HCT116 (cell line): ENCODE measurements around the gene FNDC3A. TPM values are rescaled to one million over a fixed set of nuclear protein-coding genes. Genes with fewer than 3 reads are reported as not detected.
"Not testable (repeated sequence)": the region's sequence is repeated elsewhere in the genome, so short reads cannot be mapped to it uniquely, and the experiment has no call there.

Source experiments
- ATAC-seq: fragments of 200-7000 bp; cut with Tn5 transposase; 2 replicates; pipeline ENCODE4 v1.9.1; 2020; ENCODE audit warnings: mild to moderate bottlenecking, moderate library complexity
- BruUV-seq: library from RNA; stranded (reverse); fragments of 400-500 nt; replicated peaks from 2 replicates; lab custom pipeline; 2021; lab: Mats Ljungman, UMichigan
- CTCF ChIA-PET: fragments of 300-600 bp; sonication (Branson Sonifier 250); formaldehyde crosslinking; loops from one replicate; lab custom pipeline; 2021; ENCODE audit warnings: antibody characterized with exemption; lab: Charles Lee
- POLR2A ChIA-PET: fragments of 300-600, 350-600 bp; sonication (Branson Sonifier 250); formaldehyde crosslinking; loops from one replicate; lab custom pipeline; 2021; ENCODE audit warnings: antibody characterized with exemption; lab: Charles Lee
- RAD21 ChIA-PET, 2 experiments: fragments of 300-600 bp; sonication (Branson Sonifier 250); formaldehyde crosslinking; loops; one replicate each; lab custom pipeline; 2023; ENCODE audit warnings: low total read pairs in 2 of 2; ENCODE audit not compliant: uncharacterized antibody in 2 of 2, unreplicated experiment in 2 of 2, low non-redundant PET in 1 of 2; lab: Charles Lee
- DNase-seq: peaks from one replicate; pipeline ENCODE4 v3.0.0-alpha.2; 2010; ENCODE audit warnings: low read depth, low spot score
- H2AFZ ChIP-seq: fragments of 200-600 bp; shearing (Covaris generic), sonication (generic); 2 replicates; pipeline ENCODE4 v1.6.1; 2017; ENCODE audit warnings: low read depth, mixed run types, mixed read lengths, antibody characterized with exemption, low read length; ENCODE audit not compliant: poor library complexity, severe bottlenecking
- H3K27ac ChIP-seq: 2 replicates; pipeline ENCODE4 v1.5.1; 2012; ENCODE audit warnings: low read depth, low read length
- H3K27me3 ChIP-seq: fragments of 200-600 bp; sonication (generic); 2 replicates; pipeline ENCODE4 v1.6.1; 2016; ENCODE audit warnings: mixed run types, low read length, mixed read lengths; ENCODE audit not compliant: insufficient read depth
- H3K36me3 ChIP-seq, 2 experiments: fragments of 200-500 bp in 1 of 2; fragments of 200-600 bp in 1 of 2; sonication (Bioruptor generic) in 1 of 2; sonication (generic) in 1 of 2; 2 replicates each; pipeline versions ENCODE4 v1.5.1 to v1.6.1; 2014 to 2016; ENCODE audit warnings: low read length in 2 of 2, inconsistent platforms in 1 of 2, mixed read lengths in 1 of 2, mixed run types in 1 of 2; ENCODE audit not compliant: insufficient read depth in 2 of 2, control insufficient read depth in 1 of 2
- H3K4me1 ChIP-seq, 2 experiments: fragments of 200-600 bp in 1 of 2; sonication (generic) in 1 of 2; 2 replicates each; pipeline versions ENCODE4 v1.5.1 to v1.6.1; 2012 to 2017; ENCODE audit warnings: low read length in 2 of 2, inconsistent platforms in 1 of 2, mild to moderate bottlenecking in 1 of 2, mixed read lengths in 1 of 2, mixed run types in 1 of 2, moderate library complexity in 1 of 2; ENCODE audit not compliant: insufficient read depth in 2 of 2, control insufficient read depth in 1 of 2
- H3K4me2 ChIP-seq: fragments of 200-600 bp; sonication (generic); 2 replicates; pipeline ENCODE4 v1.6.1; 2017; ENCODE audit warnings: mixed run types, low read length, mixed read lengths
- H3K4me3 ChIP-seq, 2 experiments: fragments of 200-600 bp in 1 of 2; sonication (generic) in 1 of 2; replicated peaks in 1 of 2; 2 replicates each; pipeline ENCODE4 v1.5.1; 2011 to 2016; ENCODE audit warnings: low read length in 2 of 2, control low read depth in 1 of 2, low read depth in 1 of 2, mild to moderate bottlenecking in 1 of 2, mixed read lengths in 1 of 2, mixed run types in 1 of 2
- H3K79me2 ChIP-seq: fragments of 200-600 bp; sonication (generic); 2 replicates; pipeline ENCODE4 v1.6.1; 2017; ENCODE audit warnings: mild to moderate bottlenecking, mixed run types, low read length, moderate library complexity, mixed read lengths; ENCODE audit not compliant: insufficient read depth
- H3K9ac ChIP-seq: fragments of 200-600 bp; sonication (generic); 2 replicates; pipeline ENCODE4 v1.6.1; 2016; ENCODE audit warnings: low read length, mixed read lengths
- H3K9me2 ChIP-seq: fragments of 200-600 bp; sonication (generic), shearing (Covaris generic); 2 replicates; pipeline ENCODE4 v1.6.1; 2017; ENCODE audit warnings: mixed run types, mild to moderate bottlenecking, moderate library complexity; ENCODE audit not compliant: insufficient read depth
- H3K9me3 ChIP-seq, 2 experiments: fragments of 200-500 bp in 1 of 2; fragments of 200-600 bp in 1 of 2; sonication (Bioruptor generic) in 1 of 2; sonication (generic) in 1 of 2; 2 replicates each; pipeline ENCODE4 v1.6.1; 2014 to 2017; ENCODE audit warnings: low read length in 2 of 2, mixed read lengths in 2 of 2, inconsistent platforms in 1 of 2, low read depth in 1 of 2, mild to moderate bottlenecking in 1 of 2, mixed run types in 1 of 2, moderate library complexity in 1 of 2; ENCODE audit not compliant: control insufficient read depth in 1 of 2, insufficient read depth in 1 of 2
- H4K20me1 ChIP-seq: fragments of 200-600 bp; sonication (generic), shearing (Covaris generic); 2 replicates; pipeline ENCODE4 v1.6.1; 2017; ENCODE audit warnings: mixed run types, mild to moderate bottlenecking, moderate library complexity; ENCODE audit not compliant: insufficient read depth
- CBX3 ChIP-seq: IDR thresholded peaks from 2 replicates; pipeline ENCODE4 v1.6.1; 2012; ENCODE audit warnings: low read depth
- YY1 ChIP-seq: IDR thresholded peaks from 2 replicates; pipeline ENCODE4 v1.6.1; 2011; ENCODE audit warnings: low read length, low read depth, moderate library complexity, mild to moderate bottlenecking; ENCODE audit not compliant: insufficient replicate concordance; ENCODE audit errors: extremely low read depth
- intact Hi-C: fragments of 100-400 bp; cut with micrococcal nuclease; formaldehyde crosslinking; loops from 2 replicates; pipeline ENCODE4 v1.10.0; 2022
- total RNA-seq: library from RNA; stranded (reverse); gene quantifications from one replicate; pipeline ENCODE4 v1.2.1, GENCODE V29; 2021; ENCODE audit not compliant: unreplicated experiment

Gene FNDC3A
- total RNA-seq, 1 experiment from 2014 or later, result 30.5 TPM

DNA sequence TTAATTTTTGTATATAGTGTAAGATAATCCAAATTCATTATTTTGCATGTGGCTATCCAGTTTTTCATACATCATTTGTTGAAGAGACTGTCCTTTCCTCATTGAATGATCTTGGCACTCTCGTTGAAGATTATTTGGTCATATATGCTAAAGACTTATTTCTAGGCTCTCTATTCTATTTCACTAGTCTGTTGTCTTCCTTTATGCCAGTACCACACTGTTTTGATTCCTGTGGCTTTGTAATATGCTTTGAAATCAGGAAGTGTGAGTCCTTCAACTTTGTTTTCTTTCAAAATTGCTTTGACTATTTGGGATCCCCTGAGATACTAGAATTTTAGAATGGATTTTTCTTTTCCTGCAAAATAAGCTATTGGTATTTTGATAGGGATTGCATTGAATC lies 24.5 kb downstream of the FNDC3A start:
- H3K4me3 ChIP-seq, result no peak overlapping the region
- CTCF ChIA-PET, result no interaction called here
- H3K27ac ChIP-seq, result no peak overlapping the region
- peaks cover 6 to 17% of the 10 kb centered on the region in 2 experiments; a peak in 3 of 4 replicates for H3K9me3 ChIP-seq
- intact Hi-C loops, result no loop called here
- H3K4me2 ChIP-seq, result no peak overlapping the region
- BruUV-seq, result no TSS peak
- no peaks in the 10 kb centered on the region for H4K20me1 ChIP-seq
- ATAC-seq, result no peak
- RAD21 ChIA-PET, result no interaction called here
- POLR2A ChIA-PET, result no interaction called here
- peaks cover 6% of the 10 kb centered on the region; the same call in 1 of the 2 replicates for H3K79me2 ChIP-seq
- H3K4me1 ChIP-seq, result no peaks in the 10 kb centered on the region
- TF ChIP-seq YY1 (no peak), CBX3 (no peak; the same call in 1 of the 2 replicates)
- TF ChIP-seq, all 23 proteins: peak for 0
- Histone ChIP-seq H3K27me3 (no peaks in the 10 kb centered on the region), H3K9me2 (0 out of 2 replicates have a peak, but pooled peaks cover 3% of the 10 kb centered on the region), H3K36me3 (0 out of 4 replicates have a peak, but pooled peaks cover 0 to 4% of the 10 kb centered on the region in 2 experiments), H2AFZ (no peak overlapping the region), H3K9ac (no peak overlapping the region)
- DNase-seq, result no peak

DNA sequence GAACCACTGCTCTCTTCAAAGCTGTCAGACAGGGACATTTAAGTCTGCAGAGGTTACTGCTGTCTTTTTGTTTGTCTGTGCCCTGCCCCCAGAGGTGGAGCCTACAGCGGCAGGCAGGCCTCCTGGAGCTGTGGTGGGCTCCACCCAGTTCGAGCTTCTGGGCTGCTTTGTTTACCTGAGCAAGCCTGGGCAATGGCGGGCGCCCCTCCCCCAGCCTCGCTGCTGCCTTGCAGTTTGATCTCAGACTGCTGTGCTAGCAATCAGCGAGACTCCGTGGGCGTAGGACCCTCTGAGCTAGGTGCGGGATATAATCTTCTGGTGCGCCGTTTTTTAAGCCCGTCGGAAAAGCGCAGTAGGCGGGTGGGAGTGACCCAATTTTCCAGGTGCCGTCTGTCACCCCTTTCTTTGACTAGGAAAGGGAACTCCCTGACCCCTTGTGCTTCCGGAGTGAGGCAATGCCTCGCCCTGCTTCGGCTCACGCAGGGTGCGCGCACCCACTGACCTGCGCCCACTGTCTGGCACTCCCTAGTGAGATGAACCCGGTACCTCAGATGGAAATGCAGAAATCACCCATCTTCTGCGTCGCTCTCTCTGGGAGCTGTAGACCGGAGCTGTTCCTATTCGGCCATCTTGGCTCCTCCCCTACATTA lies 43.4 kb downstream of the FNDC3A start:
- H3K36me3 ChIP-seq, H2AFZ ChIP-seq, H3K9me3 ChIP-seq, H3K9ac ChIP-seq, H3K79me2 ChIP-seq, BruUV-seq, ATAC-seq, CTCF ChIA-PET, RAD21 ChIA-PET, H3K27ac ChIP-seq, POLR2A ChIA-PET, H3K4me3 ChIP-seq, DNase-seq, H4K20me1 ChIP-seq, H3K9me2 ChIP-seq, H3K27me3 ChIP-seq, intact Hi-C loops, H3K4me2 ChIP-seq: not testable (repeated sequence)
- peaks cover 0 to 18% of the 10 kb centered on the region in 2 experiments; a peak in 2 of 4 replicates for H3K4me1 ChIP-seq
